ENCODE results near the gene PLBD1.

PLBD1 gene

GRCh38 chr12:14564336-14564959, 3.2 kb downstream of the PLBD1 start:
- no peak for DNase-seq

- DNase-seq: no peak
These were observed 4.6 kb downstream of the PLBD1 start for GRCh38 chr12:14563046-14563445.

GRCh38 chr12:14562279-14562678, 5.4 kb downstream of the PLBD1 start:
- no peak for DNase-seq

- no peak for DNase-seq
These were observed 5.9 kb downstream of the PLBD1 start for GRCh38 chr12:14561677-14562238.

GRCh38 chr12:14560904-14561574, 6.6 kb downstream of the PLBD1 start:
- no peak for DNase-seq

- no peak for DNase-seq
These were observed 9.2 kb downstream of the PLBD1 start for GRCh38 chr12:14558473-14558959.

GRCh38 chr12:14557966-14558365, 9.7 kb downstream of the PLBD1 start:
- DNase-seq: no peak

- peak in 1 of 2 donors; percentile 47 for DNase-seq
These were observed 13.2 kb downstream of the PLBD1 start for GRCh38 chr12:14554281-14555007.

GRCh38 chr12:14548609-14549008, 19.1 kb downstream of the PLBD1 start:
- no peak for DNase-seq

GRCh38 chr12:14547571-14547970, 20.1 kb downstream of the PLBD1 start:
- DNase-seq: no peak

GRCh38 chr12:14545144-14546124, 22.2 kb downstream of the PLBD1 start:
- no peak for DNase-seq

- no peak for DNase-seq
These were observed 26.8 kb downstream of the PLBD1 start for GRCh38 chr12:14540801-14541462.

- no peak for DNase-seq
These were observed 30.6 kb downstream of the PLBD1 start for GRCh38 chr12:14537088-14537487.

- no peak for DNase-seq
These were observed 35.5 kb downstream of the PLBD1 start for GRCh38 chr12:14532152-14532551.

- no peak for DNase-seq
These were observed 41.7 kb downstream of the PLBD1 start for GRCh38 chr12:14525964-14526363.

- DNase-seq: no peak
These were observed 45.9 kb downstream of the PLBD1 start for GRCh38 chr12:14521822-14522221.

- no peak for DNase-seq
These were observed 52.7 kb downstream of the PLBD1 start for GRCh38 chr12:14514946-14515345.

GRCh38 chr12:14514154-14514842, 53.4 kb downstream of the PLBD1 start:
- no peak for DNase-seq

GRCh38 chr12:14510574-14510973, 57.1 kb downstream of the PLBD1 start:
- DNase-seq: no peak

GRCh38 chr12:14505626-14506596, 61.8 kb downstream of the PLBD1 start:
- DNase-seq: no peak

Data from CD4-positive, alpha-beta T cell treated with Interleukin-1 beta for 1 hour (primary cell).